CD14-positive monocyte (primary cell): ENCODE results near the gene CSE1L. TPM values are rescaled to one million over a fixed set of nuclear protein-coding genes. Genes with fewer than 3 reads are reported as not detected.
A peak's percentile ranks its signal among the peaks of the same experiment; 100 is the strongest.

Experiments
- DNase-seq, 3 donors: peaks; one replicate each; pipeline ENCODE4 v3.0.0-alpha.2; 2011 to 2022
- H2AFZ ChIP-seq: 2 replicates; pipeline ENCODE4 v1.6.0; 2012; ENCODE audit warnings: mild to moderate bottlenecking, low read depth, low read length, inconsistent platforms; ENCODE audit not compliant: insufficient read depth, poor library complexity, severe bottlenecking
- H3K27ac ChIP-seq, 2 donors: 1 replicate in 1 of 2; 2 replicates in 1 of 2; pipeline ENCODE4 v1.5.1; 2012 to 2013; ENCODE audit warnings: low read length in 2 of 2, control low read depth in 1 of 2, inconsistent platforms in 1 of 2, low read depth in 1 of 2, mild to moderate bottlenecking in 1 of 2
- H3K27me3 ChIP-seq, 2 donors: one replicate each; pipeline versions ENCODE4 v1.6.0 to v1.6.1; 2011 to 2013; ENCODE audit warnings: low read length in 2 of 2; ENCODE audit not compliant: control insufficient read depth in 2 of 2, insufficient read depth in 2 of 2
- H3K36me3 ChIP-seq, 2 donors: replicated peaks in 1 of 2; 1 replicate in 1 of 2; 2 replicates in 1 of 2; pipeline versions ENCODE4 v1.5.1 to v1.6.1; 2012 to 2013; ENCODE audit warnings: low read length in 2 of 2, control low read depth in 1 of 2, inconsistent platforms in 1 of 2, mild to moderate bottlenecking in 1 of 2; ENCODE audit not compliant: insufficient read depth in 2 of 2, control insufficient read depth in 1 of 2
- H3K4me1 ChIP-seq, 2 donors: 1 replicate in 1 of 2; 2 replicates in 1 of 2; pipeline versions ENCODE4 v1.5.1 to v1.6.1; 2012 to 2013; ENCODE audit warnings: low read length in 2 of 2, control low read depth in 1 of 2, inconsistent platforms in 1 of 2, mild to moderate bottlenecking in 1 of 2, moderate library complexity in 1 of 2; ENCODE audit not compliant: insufficient read depth in 2 of 2, control insufficient read depth in 1 of 2
- H3K4me2 ChIP-seq: replicated peaks from 2 replicates; pipeline ENCODE3; 2012; ENCODE audit warnings: low read length, moderate library complexity, mild to moderate bottlenecking; ENCODE audit not compliant: poor library complexity, severe bottlenecking; ENCODE audit errors: extremely low read depth
- H3K4me3 ChIP-seq, 3 experiments: fragments of 200-600 bp in 1 of 3; sonication (generic) in 1 of 3; replicated peaks in 1 of 3; 1 replicate in 2 of 3; 2 replicates in 1 of 3; pipeline ENCODE4 v1.5.1; 2011 to 2013; ENCODE audit warnings: low read length in 3 of 3, mild to moderate bottlenecking in 3 of 3, control low read depth in 2 of 3, low read depth in 2 of 3, inconsistent platforms in 1 of 3, moderate library complexity in 1 of 3
- H3K79me2 ChIP-seq: 2 replicates; pipeline ENCODE4 v1.6.0; 2012; ENCODE audit warnings: mild to moderate bottlenecking, control low read depth, inconsistent platforms, low read length, moderate library complexity; ENCODE audit not compliant: insufficient read depth
- H3K9ac ChIP-seq: 2 replicates; pipeline ENCODE4 v1.6.0; 2017; ENCODE audit warnings: low read length, mild to moderate bottlenecking; ENCODE audit not compliant: insufficient read depth, poor library complexity, severe bottlenecking
- H3K9me3 ChIP-seq, 2 donors: replicated peaks in 1 of 2; 1 replicate in 1 of 2; 2 replicates in 1 of 2; pipeline versions ENCODE4 v1.5.1 to v1.6.1; 2012 to 2013; ENCODE audit warnings: low read length in 2 of 2, control low read depth in 1 of 2; ENCODE audit not compliant: control insufficient read depth in 1 of 2, insufficient read depth in 1 of 2
- H4K20me1 ChIP-seq: 2 replicates; pipeline ENCODE4 v1.6.0; 2012; ENCODE audit warnings: mild to moderate bottlenecking, low read length, control low read depth, moderate library complexity; ENCODE audit not compliant: insufficient read depth
- H3K27ac Mint-ChIP-seq, 7 donors: one replicate each; pipeline ENCODE4 v1.8.0; 2020; ENCODE audit warnings: mild to moderate bottlenecking in 7 of 7, mixed read lengths in 7 of 7, moderate library complexity in 6 of 7, inconsistent platforms in 2 of 7
- H3K27me3 Mint-ChIP-seq, 3 donors: one replicate each; pipeline ENCODE4 v1.8.0; 2021 to 2022; ENCODE audit warnings: low read depth in 3 of 3, mild to moderate bottlenecking in 3 of 3, mixed read lengths in 3 of 3, moderate library complexity in 3 of 3, inconsistent platforms in 1 of 3
- H3K36me3 Mint-ChIP-seq, 2 donors: one replicate each; pipeline ENCODE4 v1.8.0; 2020; ENCODE audit warnings: mixed read lengths in 2 of 2, inconsistent platforms in 1 of 2, mild to moderate bottlenecking in 1 of 2
- H3K4me1 Mint-ChIP-seq: one replicate; pipeline ENCODE4 v1.8.0; 2020; ENCODE audit warnings: mild to moderate bottlenecking, mixed read lengths
- H3K4me3 Mint-ChIP-seq, 2 donors: one replicate each; pipeline ENCODE4 v1.8.0; 2020; ENCODE audit warnings: mild to moderate bottlenecking in 2 of 2, mixed read lengths in 2 of 2, moderate library complexity in 1 of 2
- H3K9me3 Mint-ChIP-seq, 7 donors: one replicate each; pipeline ENCODE4 v1.8.0; 2020 to 2022; ENCODE audit warnings: mixed read lengths in 7 of 7, mild to moderate bottlenecking in 6 of 7, moderate library complexity in 6 of 7, inconsistent platforms in 2 of 7
- WGBS: methylation state at CpG from one replicate; pipeline ENCODE4 v1.1.5; 2013; ENCODE audit warnings: missing lambda C conversion rate; ENCODE audit not compliant: insufficient coverage; 5-methylcytosine and 5-hydroxymethylcytosine counted together
- intact Hi-C, 2 donors: fragments of 100-400 bp; cut with micrococcal nuclease; formaldehyde crosslinking; loops; one replicate each; pipeline versions ENCODE4 v1.15.0 to v1.15.1; 2023
- polyA plus RNA-seq, 3 donors: library from polyadenylated mRNA; depleted of rRNA in 1 of 3; unstranded in 2 of 3; stranded (reverse) in 1 of 3; fragments of 300-500 nt in 2 of 3; fragments of >200 nt in 1 of 3; fragmentation: Illumina TruSeq in 2 of 3; gene quantifications; 1 replicate in 2 of 3; 2 replicates in 1 of 3; pipeline ENCODE4 v1.2.3, GENCODE V29; 2012 to 2021
- TF ChIP-seq, protein P1 (sequence below): fragments of 200-600 bp; IDR thresholded peaks from one replicate; pipeline ENCODE4 v1.8.0; 2022; ENCODE audit warnings: antibody characterized with exemption, mild to moderate bottlenecking

The CSE1L gene
- polyA plus RNA-seq, 3 donors = 8.5 to 22.0 (median 19.4) TPM

DNA sequence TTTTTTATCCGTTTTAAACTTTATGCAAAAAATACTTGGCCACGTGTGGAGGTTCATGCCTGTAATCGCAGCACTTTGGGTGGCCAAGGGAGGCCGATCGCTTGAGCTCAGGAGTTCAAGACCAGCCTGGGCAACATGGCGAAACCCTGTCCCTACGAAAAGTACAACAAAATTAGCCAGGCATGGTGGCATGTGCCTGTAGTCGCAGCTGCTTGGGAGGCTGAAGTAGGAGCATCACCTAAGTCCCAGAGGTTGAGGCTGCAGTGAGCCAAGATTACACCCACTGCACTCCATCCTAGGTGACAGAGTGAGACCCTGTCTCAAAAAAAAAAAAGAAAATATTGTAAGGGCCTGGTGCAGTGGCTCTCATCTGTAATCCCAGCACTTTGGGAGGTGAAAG lies 45.0 kb downstream of the CSE1L start:
- Histone ChIP-seq H2AFZ (no peak overlapping the region), H3K9ac (no peak overlapping the region), H3K4me3 (no peak overlapping the region), H3K9me3 (no peaks in the 10 kb centered on the region), H3K36me3 (peaks cover 88 to 99% of the 10 kb centered on the region in 2 donors), H4K20me1 (no peaks in the 10 kb centered on the region), H3K27ac (no peak overlapping the region), H3K4me2 (no peak overlapping the region), H3K27me3 (no peaks in the 10 kb centered on the region), H3K4me1 (no peaks in the 10 kb centered on the region), H3K79me2 (no peaks in the 10 kb centered on the region)
- H3K9me3 Mint-ChIP-seq = no peaks in the 10 kb centered on the region
- no peak for DNase-seq
- no peaks in the 10 kb centered on the region for H3K4me1 Mint-ChIP-seq
- WGBS = over 99% methylated on average over 8 of the region's 8 CpGs
- H3K27ac Mint-ChIP-seq = peak overlapping the region in 1 of 7 donors; percentile 57
- H3K36me3 Mint-ChIP-seq = peaks cover 90 to 97% of the 10 kb centered on the region in 2 donors
- H3K27me3 Mint-ChIP-seq = peaks cover 0 to 1% (median 0%) of the 10 kb centered on the region in 3 donors
- intact Hi-C loops = no loop called here
- TF ChIP-seq, protein P1, sequence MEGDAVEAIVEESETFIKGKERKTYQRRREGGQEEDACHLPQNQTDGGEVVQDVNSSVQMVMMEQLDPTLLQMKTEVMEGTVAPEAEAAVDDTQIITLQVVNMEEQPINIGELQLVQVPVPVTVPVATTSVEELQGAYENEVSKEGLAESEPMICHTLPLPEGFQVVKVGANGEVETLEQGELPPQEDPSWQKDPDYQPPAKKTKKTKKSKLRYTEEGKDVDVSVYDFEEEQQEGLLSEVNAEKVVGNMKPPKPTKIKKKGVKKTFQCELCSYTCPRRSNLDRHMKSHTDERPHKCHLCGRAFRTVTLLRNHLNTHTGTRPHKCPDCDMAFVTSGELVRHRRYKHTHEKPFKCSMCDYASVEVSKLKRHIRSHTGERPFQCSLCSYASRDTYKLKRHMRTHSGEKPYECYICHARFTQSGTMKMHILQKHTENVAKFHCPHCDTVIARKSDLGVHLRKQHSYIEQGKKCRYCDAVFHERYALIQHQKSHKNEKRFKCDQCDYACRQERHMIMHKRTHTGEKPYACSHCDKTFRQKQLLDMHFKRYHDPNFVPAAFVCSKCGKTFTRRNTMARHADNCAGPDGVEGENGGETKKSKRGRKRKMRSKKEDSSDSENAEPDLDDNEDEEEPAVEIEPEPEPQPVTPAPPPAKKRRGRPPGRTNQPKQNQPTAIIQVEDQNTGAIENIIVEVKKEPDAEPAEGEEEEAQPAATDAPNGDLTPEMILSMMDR = no peak
- no peak overlapping the region for H3K4me3 Mint-ChIP-seq

DNA sequence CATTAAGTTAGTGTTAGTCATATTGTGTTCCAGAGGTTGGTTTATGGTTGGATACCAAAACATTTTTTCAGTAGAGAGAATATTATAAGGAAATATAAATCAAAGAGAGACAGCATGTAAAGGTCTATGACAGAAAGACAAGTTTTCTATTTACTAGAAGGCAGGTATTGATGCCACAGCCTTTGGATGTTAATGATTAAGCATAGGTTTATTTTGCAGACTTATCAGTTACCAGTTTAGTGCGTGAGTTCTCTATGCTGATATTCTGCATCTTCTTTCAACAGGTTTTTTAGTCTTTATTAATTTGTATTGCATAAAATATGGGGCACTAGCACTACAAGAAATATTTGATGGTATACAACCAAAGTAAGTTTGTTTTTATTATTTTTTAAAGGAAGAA lies 45.6 kb downstream of the CSE1L start:
- H3K79me2 ChIP-seq = no peaks in the 10 kb centered on the region
- no peak overlapping the region for H3K27ac ChIP-seq
- no peaks in the 10 kb centered on the region for H3K9me3 ChIP-seq
- H3K4me3 ChIP-seq = no peak overlapping the region
- no peak overlapping the region for H3K4me2 ChIP-seq
- WGBS = no CpG with 5 or more reads among the region's 1 CpG
- peaks cover 0 to 1% (median 0%) of the 10 kb centered on the region in 3 donors for H3K27me3 Mint-ChIP-seq
- H3K9me3 Mint-ChIP-seq = no peaks in the 10 kb centered on the region
- TF ChIP-seq, protein P1 = no peak
- no peak overlapping the region for H3K9ac ChIP-seq
- no peaks in the 10 kb centered on the region for H4K20me1 ChIP-seq
- H3K4me1 Mint-ChIP-seq = no peaks in the 10 kb centered on the region
- no peak overlapping the region for H3K27ac Mint-ChIP-seq
- no peak overlapping the region for H2AFZ ChIP-seq
- DNase-seq = no peak
- H3K36me3 ChIP-seq = peaks cover 90 to 99% of the 10 kb centered on the region in 2 donors
- no peaks in the 10 kb centered on the region for H3K4me1 ChIP-seq
- peaks cover 90 to 97% of the 10 kb centered on the region in 2 donors for H3K36me3 Mint-ChIP-seq
- H3K4me3 Mint-ChIP-seq = no peak overlapping the region
- intact Hi-C loops = no loop called here
- H3K27me3 ChIP-seq = no peaks in the 10 kb centered on the region
